GM23248 (cell line): Measurements from ENCODE around the gene CLPX. TPM values are rescaled to one million over a fixed set of nuclear protein-coding genes. Genes with fewer than 3 reads are reported as not detected.
"Not testable (repeated sequence)": the region's sequence is repeated elsewhere in the genome, so short reads cannot be mapped to it uniquely, and the experiment has no call there.

Experiments used
- DNase-seq: peaks from one replicate; pipeline ENCODE4 v3.0.0-alpha.2; 2015
- H2AFZ ChIP-seq: fragments of 200-600 bp; sonication (generic); 2 replicates; pipeline ENCODE4 v1.6.1; 2016; ENCODE audit warnings: antibody characterized with exemption
- H3F3A ChIP-seq: fragments of 200-600 bp; sonication (generic); 2 replicates; pipeline ENCODE4 v1.6.1; 2016; ENCODE audit warnings: mild to moderate bottlenecking, antibody characterized with exemption, mixed run types; ENCODE audit not compliant: insufficient read depth
- H3K27ac ChIP-seq: fragments of 200-600 bp; sonication (generic); 2 replicates; pipeline ENCODE4 v1.5.1; 2016; ENCODE audit warnings: mild to moderate bottlenecking
- H3K27me3 ChIP-seq: fragments of 200-600 bp; sonication (generic); replicated peaks from 2 replicates; pipeline ENCODE4 v1.6.1; 2016; ENCODE audit warnings: mild to moderate bottlenecking; ENCODE audit not compliant: insufficient read depth
- H3K36me3 ChIP-seq: fragments of 200-600 bp; sonication (generic); 2 replicates; pipeline ENCODE4 v1.6.1; 2016; ENCODE audit warnings: low read depth, mild to moderate bottlenecking
- H3K4me1 ChIP-seq: fragments of 200-600 bp; sonication (generic); 2 replicates; pipeline ENCODE4 v1.6.1; 2016; ENCODE audit warnings: mild to moderate bottlenecking; ENCODE audit not compliant: insufficient read depth
- H3K4me2 ChIP-seq: fragments of 200-600 bp; sonication (generic); one replicate; pipeline ENCODE4 v1.6.1; 2016; ENCODE audit warnings: mild to moderate bottlenecking; ENCODE audit not compliant: unreplicated experiment
- H3K4me3 ChIP-seq: fragments of 200-600 bp; sonication (generic); 2 replicates; pipeline ENCODE4 v1.5.1; 2016; ENCODE audit warnings: mild to moderate bottlenecking
- H3K79me2 ChIP-seq: fragments of 200-600 bp; sonication (generic); 2 replicates; pipeline ENCODE4 v1.6.1; 2016; ENCODE audit warnings: mild to moderate bottlenecking; ENCODE audit not compliant: insufficient read depth
- H3K9ac ChIP-seq: fragments of 200-600 bp; sonication (generic); 2 replicates; pipeline ENCODE4 v1.6.1; 2016; ENCODE audit warnings: mild to moderate bottlenecking
- H3K9me2 ChIP-seq: fragments of 200-600 bp; sonication (generic); 2 replicates; pipeline ENCODE4 v1.6.1; 2016; ENCODE audit warnings: mixed run types, mild to moderate bottlenecking, moderate library complexity; ENCODE audit not compliant: insufficient read depth
- H3K9me3 ChIP-seq: fragments of 200-600 bp; sonication (generic); one replicate; pipeline ENCODE4 v1.6.1; 2017; ENCODE audit warnings: low read depth
- H4K20me1 ChIP-seq: fragments of 200-600 bp; sonication (generic); 2 replicates; pipeline ENCODE4 v1.6.0; 2016; ENCODE audit not compliant: insufficient read depth
- EZH2 ChIP-seq: fragments of 200-600 bp; sonication (generic); IDR thresholded peaks from 2 replicates; pipeline ENCODE4 v1.6.1; 2018; ENCODE audit warnings: antibody characterized with exemption, mild to moderate bottlenecking; ENCODE audit not compliant: insufficient read depth, poor library complexity, severe bottlenecking
- EZH2phosphoT487 ChIP-seq: fragments of 200-600 bp; sonication (generic); IDR thresholded peaks from 2 replicates; pipeline ENCODE4 v1.6.1; 2018; ENCODE audit warnings: antibody characterized with exemption, moderate library complexity, mild to moderate bottlenecking, low read depth; ENCODE audit not compliant: insufficient read depth
- WGBS, 2 experiments: methylation state at CpG; one replicate each; pipeline ENCODE4 v1.1.6; 2015 to 2017; ENCODE audit warnings: low lambda C conversion rate in 2 of 2, low coverage in 1 of 2; ENCODE audit errors: missing lambda C conversion rate in 2 of 2; 5-methylcytosine and 5-hydroxymethylcytosine counted together
- in situ Hi-C: fragments of 300-500 bp; cut with MboI; formaldehyde crosslinking; loops from 2 replicates; pipeline ENCODE4 v1.15.0; 2020
- polyA plus RNA-seq: library from polyadenylated mRNA; unstranded; fragments of >200 nt; fragmentation: Nextera tagmentation; extraction: Ambion mirVana; gene quantifications from 2 replicates; pipeline ENCODE4 v1.2.1, GENCODE V29; 2016
- total RNA-seq: library from RNA; depleted of rRNA; stranded (reverse); fragments of >200 nt; shearing (Covaris generic); gene quantifications from 2 replicates; pipeline ENCODE4 v1.2.3, GENCODE V29; 2014

Gene CLPX
- total and polyA plus RNA-seq, 2 experiments from 2014 or later: 22.8 to 33.1 TPM

- Histone ChIP-seq H3K9me2 (no peaks in the 10 kb centered on the region), H3K4me1 (no peaks in the 10 kb centered on the region), H2AFZ (no peak overlapping the region), H4K20me1 (no peaks in the 10 kb centered on the region), H3K4me3 (no peak overlapping the region), H3K4me2 (no peak overlapping the region), H3F3A (no peaks in the 10 kb centered on the region), H3K27ac (no peak overlapping the region), H3K79me2 (no peaks in the 10 kb centered on the region), H3K27me3 (no peaks in the 10 kb centered on the region), H3K36me3 (peaks cover 16% of the 10 kb centered on the region; the same call in 1 of the 2 replicates), H3K9ac (no peak overlapping the region), H3K9me3 (no peaks in the 10 kb centered on the region)
- DNase-seq: no peak
- 93 to 97% methylated on average over 3 of the region's 3 CpGs for WGBS, 2 experiments
- in situ Hi-C loops: no loop called here
- TF ChIP-seq EZH2 (no peak), EZH2phosphoT487 (no peak)
Measured at GRCh38 chr15:65102912-65103311, 82.2 kb downstream of the CLPX start.

- peaks cover 13% of the 10 kb centered on the region; the same call in 1 of the 2 replicates for H3K36me3 ChIP-seq
- no peaks in the 10 kb centered on the region for H3K9me2 ChIP-seq
- in situ Hi-C loops: no loop called here
- no peaks in the 10 kb centered on the region for H3K9me3 ChIP-seq
- WGBS, 2 experiments: 81% methylated on average over 27 to 62 of the region's 75 CpGs
- no peak for DNase-seq
- no peaks in the 10 kb centered on the region for H3K27me3 ChIP-seq
- no peaks in the 10 kb centered on the region for H3K79me2 ChIP-seq
- H3F3A ChIP-seq: no peaks in the 10 kb centered on the region
- no peak overlapping the region for H3K4me2 ChIP-seq
- H3K9ac ChIP-seq: no peak overlapping the region
- TF ChIP-seq EZH2phosphoT487: no peak
- no peak for TF ChIP-seq EZH2
- H2AFZ ChIP-seq: no peak overlapping the region
- H3K4me1 ChIP-seq: no peaks in the 10 kb centered on the region
- H3K27ac ChIP-seq: no peak overlapping the region
- H4K20me1 ChIP-seq: no peaks in the 10 kb centered on the region
- H3K4me3 ChIP-seq: no peak overlapping the region
Measured at GRCh38 chr15:65101891-65102708, 83.0 kb downstream of the CLPX start.

GRCh38 chr15:65101411-65101890 lies 83.7 kb downstream of the CLPX start:
- no peaks in the 10 kb centered on the region for H3K79me2 ChIP-seq
- H3K9ac ChIP-seq: no peak overlapping the region
- DNase-seq: peak; percentile 68
- no peaks in the 10 kb centered on the region for H3F3A ChIP-seq
- in situ Hi-C loops: no loop called here
- no peaks in the 10 kb centered on the region for H4K20me1 ChIP-seq
- H3K27ac ChIP-seq: no peak overlapping the region
- no peak overlapping the region for H2AFZ ChIP-seq
- H3K9me3 ChIP-seq: no peaks in the 10 kb centered on the region
- H3K36me3 ChIP-seq: peaks cover 13% of the 10 kb centered on the region; the same call in 1 of the 2 replicates
- H3K27me3 ChIP-seq: no peaks in the 10 kb centered on the region
- no peak overlapping the region for H3K4me3 ChIP-seq
- H3K9me2 ChIP-seq: no peaks in the 10 kb centered on the region
- no peaks in the 10 kb centered on the region for H3K4me1 ChIP-seq
- TF ChIP-seq EZH2phosphoT487 (no peak), EZH2 (no peak)
- no peak overlapping the region for H3K4me2 ChIP-seq
- 46 to 49% methylated on average over 9 of the region's 9 CpGs for WGBS, 2 experiments

GRCh38 chr15:65100442-65100841 lies 84.7 kb downstream of the CLPX start:
- Histone ChIP-seq H3K4me3 (no peak overlapping the region), H3K27ac (no peak overlapping the region), H3K79me2 (no peaks in the 10 kb centered on the region), H2AFZ (no peak overlapping the region), H3K9me3 (no peaks in the 10 kb centered on the region), H3K9me2 (no peaks in the 10 kb centered on the region), H4K20me1 (no peaks in the 10 kb centered on the region), H3K36me3 (peaks cover 13% of the 10 kb centered on the region; the same call in 1 of the 2 replicates), H3F3A (no peaks in the 10 kb centered on the region), H3K9ac (no peak overlapping the region), H3K4me1 (no peaks in the 10 kb centered on the region), H3K27me3 (no peaks in the 10 kb centered on the region), H3K4me2 (no peak overlapping the region)
- 70 to 76% methylated on average over 7 of the region's 7 CpGs for WGBS, 2 experiments
- no peak for TF ChIP-seq EZH2phosphoT487
- TF ChIP-seq EZH2: no peak
- no peak for DNase-seq
- in situ Hi-C loops: no loop called here

GRCh38 chr15:65099801-65100200 lies 85.3 kb downstream of the CLPX start:
- H3F3A ChIP-seq, H3K4me2 ChIP-seq, H3K27ac ChIP-seq, DNase-seq, H4K20me1 ChIP-seq, H3K27me3 ChIP-seq, in situ Hi-C loops, H3K9me2 ChIP-seq, H3K9ac ChIP-seq, H3K79me2 ChIP-seq, H3K9me3 ChIP-seq, H2AFZ ChIP-seq, H3K4me3 ChIP-seq, H3K4me1 ChIP-seq: not testable (repeated sequence)
- 89 to 92% methylated on average over 10 of the region's 10 CpGs for WGBS, 2 experiments
- peaks cover 13% of the 10 kb centered on the region; the same call in 1 of the 2 replicates for H3K36me3 ChIP-seq
